GM12878 (cell line): Measurements from ENCODE around the gene PKHD1. TPM values are rescaled to one million over a fixed set of nuclear protein-coding genes. Genes with fewer than 3 reads are reported as not detected.

Experiments used
- ATAC-seq: fragments of 200-7000 bp; cut with Tn5 transposase; 3 replicates; pipeline ENCODE4 v1.9.1; 2020; ENCODE audit warnings: mild to moderate bottlenecking, moderate library complexity
- BruUV-seq: library from RNA; stranded (reverse); fragments of 400-500 nt; replicated peaks from 2 replicates; lab custom pipeline; 2021; lab: Mats Ljungman, UMichigan
- CTCF ChIA-PET: fragments of 300-600 bp; sonication (Branson Sonifier 250); formaldehyde crosslinking; extraction: SDS; loops from one replicate; lab custom pipeline; 2021; ENCODE audit warnings: inconsistent platforms; lab: Yijun Ruan, JAX
- POLR2A ChIA-PET: fragments of 350-600 bp; formaldehyde crosslinking; extraction: SDS; loops from one replicate; lab custom pipeline; 2021; ENCODE audit warnings: inconsistent platforms; lab: Charles Lee
- RAD21 ChIA-PET: fragments of 300-600 bp; sonication (Branson Sonifier 250); formaldehyde crosslinking; loops from one replicate; lab custom pipeline; 2023; ENCODE audit warnings: antibody characterized with exemption; ENCODE audit not compliant: unreplicated experiment; lab: Charles Lee
- SMC1A ChIA-PET: fragments of 300-600 bp; sonication (Branson Sonifier 250); formaldehyde crosslinking; loops from one replicate; lab custom pipeline; 2023; ENCODE audit not compliant: unreplicated experiment, uncharacterized antibody; lab: Charles Lee
- DNase-seq: peaks from one replicate; pipeline ENCODE4 v3.0.0-alpha.2; 2011; ENCODE audit warnings: low read depth, low spot score
- FAIRE-seq: peaks from 3 replicates; lab custom pipeline; 2011; peaks lifted over from hg19 to GRCh38; lab: Jason Lieb, UNC
- H2AFZ ChIP-seq: 2 replicates; pipeline ENCODE4 v1.6.0; 2011; ENCODE audit warnings: low read depth, low read length, control low read depth; ENCODE audit not compliant: control insufficient read depth
- H3K27ac ChIP-seq: 2 replicates; pipeline ENCODE4 v1.5.1; 2011; ENCODE audit warnings: control low read depth; ENCODE audit not compliant: control insufficient read depth, insufficient read depth
- H3K27me3 ChIP-seq, 2 experiments: replicated peaks in 1 of 2; 2 replicates each; pipeline versions ENCODE4 v1.6.0 to v1.6.1; 2011; ENCODE audit warnings: low read length in 1 of 2; ENCODE audit not compliant: control insufficient read depth in 2 of 2, insufficient read depth in 2 of 2
- H3K36me3 ChIP-seq, 2 experiments: 2 replicates each; pipeline ENCODE4 v1.5.1; 2011; ENCODE audit warnings: low read length in 1 of 2; ENCODE audit not compliant: control insufficient read depth in 2 of 2, insufficient read depth in 2 of 2
- H3K4me1 ChIP-seq: 2 replicates; pipeline ENCODE4 v1.6.1; 2011; ENCODE audit warnings: mild to moderate bottlenecking, low read length, moderate library complexity, mixed read lengths; ENCODE audit not compliant: control insufficient read depth, insufficient read depth
- H3K4me2 ChIP-seq: 2 replicates; pipeline ENCODE4 v1.6.0; 2011; ENCODE audit warnings: control low read depth; ENCODE audit not compliant: control insufficient read depth, insufficient read depth
- H3K4me3 ChIP-seq: fragments of 200-600 bp; sonication (generic); 2 replicates; pipeline ENCODE4 v1.5.1; 2016
- H3K79me2 ChIP-seq: 2 replicates; pipeline ENCODE4 v1.6.0; 2011; ENCODE audit warnings: low read length; ENCODE audit not compliant: control insufficient read depth, insufficient read depth
- H3K9ac ChIP-seq: 2 replicates; pipeline ENCODE4 v1.8.0; 2011; ENCODE audit warnings: low read length, control low read depth, mixed read lengths; ENCODE audit not compliant: control insufficient read depth, insufficient read depth
- H3K9me3 ChIP-seq: replicated peaks from 3 replicates; pipeline ENCODE4 v1.5.1; 2011; ENCODE audit warnings: mild to moderate bottlenecking, low read length; ENCODE audit not compliant: control insufficient read depth, insufficient read depth
- H4K20me1 ChIP-seq: 2 replicates; pipeline ENCODE4 v1.6.0; 2011; ENCODE audit not compliant: control insufficient read depth, insufficient read depth
- CREB1 ChIP-seq: IDR thresholded peaks from 2 replicates; pipeline ENCODE4 v1.6.1; 2012; ENCODE audit warnings: low read depth, mild to moderate bottlenecking, inconsistent platforms
- E4F1 ChIP-seq: fragments of 450-650 bp; IDR thresholded peaks from 2 replicates; pipeline ENCODE4 v1.6.1; 2018; ENCODE audit warnings: borderline replicate concordance, mild to moderate bottlenecking; ENCODE audit not compliant: partially characterized antibody
- EGR1 ChIP-seq, 2 experiments: IDR thresholded peaks; 1 replicate in 1 of 2; 2 replicates in 1 of 2; pipeline ENCODE4 v1.6.1; 2011 to 2012; ENCODE audit warnings: low read depth in 2 of 2, low read length in 2 of 2, borderline replicate concordance in 1 of 2, mild to moderate bottlenecking in 1 of 2, moderate library complexity in 1 of 2
- GABPA ChIP-seq: IDR thresholded peaks from 2 replicates; pipeline ENCODE4 v1.6.1; 2014; ENCODE audit warnings: antibody characterized with exemption, low read depth, mild to moderate bottlenecking, inconsistent platforms
- HCFC1 ChIP-seq: fragments of 150-350 bp; IDR thresholded peaks from 2 replicates; pipeline ENCODE4 v1.6.1; 2014; ENCODE audit warnings: low read length
- HSF1 ChIP-seq: fragments of 150-350 bp; IDR thresholded peaks from 2 replicates; pipeline ENCODE4 v1.6.1; 2014; ENCODE audit warnings: mild to moderate bottlenecking, low read depth, low read length
- LARP7 ChIP-seq: fragments of 450-650 bp; IDR thresholded peaks from 2 replicates; pipeline ENCODE4 v1.6.1; 2017; ENCODE audit warnings: mild to moderate bottlenecking
- RB1 ChIP-seq: fragments of 450-650 bp; formaldehyde crosslinking; IDR thresholded peaks from 2 replicates; pipeline ENCODE4 v1.6.1; 2017; ENCODE audit warnings: mild to moderate bottlenecking, borderline replicate concordance
- SIN3A ChIP-seq: IDR thresholded peaks from 2 replicates; pipeline ENCODE4 v1.6.1; 2012; ENCODE audit warnings: low read depth, low read length, improper control_type of control experiment
- SUPT20H ChIP-seq: IDR thresholded peaks from 2 replicates; pipeline ENCODE4 v1.6.1; 2011; ENCODE audit warnings: low read depth, mild to moderate bottlenecking, low read length, moderate library complexity, borderline replicate concordance; ENCODE audit not compliant: control insufficient read depth
- YY1 ChIP-seq: IDR thresholded peaks from 2 replicates; pipeline ENCODE4 v1.6.1; 2011; ENCODE audit warnings: low read depth, mild to moderate bottlenecking, low read length
- WGBS: methylation state at CpG from one replicate; pipeline ENCODE4 v1.1.6; 2016; ENCODE audit warnings: low lambda C conversion rate; ENCODE audit not compliant: insufficient replicate concordance, insufficient coverage; ENCODE audit errors: missing lambda C conversion rate; 5-methylcytosine and 5-hydroxymethylcytosine counted together
- in situ Hi-C: fragments of 300-500 bp; cut with MboI; formaldehyde crosslinking; loops from 9 replicates; pipeline ENCODE4 v1.14.3; 2018; ENCODE audit warnings: mixed read lengths
- intact Hi-C: fragments of 100-400 bp; cut with micrococcal nuclease; formaldehyde crosslinking; loops from one replicate; pipeline ENCODE4 v1.14.2; 2022; ENCODE audit not compliant: unreplicated experiment
- polyA plus RNA-seq, 11 experiments: library from polyadenylated mRNA; depleted of rRNA in 4 of 11; unstranded in 6 of 11; stranded (reverse) in 5 of 11; fragments of >200 nt; fragmentation: Nextera tagmentation in 4 of 11; fragmentation: Illumina TruSeq in 1 of 11; extraction: Ambion mirVana in 4 of 11; extraction: Trizol in 1 of 11; gene quantifications; 1 replicate in 1 of 11; 2 replicates in 10 of 11; pipeline versions ENCODE4 v1.2.1 to v1.2.3, GENCODE V29; 2011 to 2016; ENCODE audit warnings: inconsistent platforms in 2 of 11, missing spikeins in 2 of 11, low read depth in 1 of 11
- total RNA-seq, 4 experiments: library from RNA; depleted of rRNA in 3 of 4; stranded (reverse); fragments of >200 nt in 3 of 4; fragmentation: Illumina TruSeq in 1 of 4; extraction: Trizol in 1 of 4; gene quantifications; 2 replicates each; pipeline versions ENCODE4 v1.2.1 to v1.2.3, GENCODE V29; 2013 to 2021
- TF ChIP-seq, protein P1 (sequence below): fragments of 450-650 bp; formaldehyde crosslinking; IDR thresholded peaks from 2 replicates; pipeline ENCODE4 v1.5.0; 2022; ENCODE audit warnings: mild to moderate bottlenecking, missing genetic modification characterization

Gene PKHD1
- total and polyA plus RNA-seq, 10 of the 15 experiments (the other 5 are each of a cell fraction or from before 2014, with no cell fraction given), result under 0.01 to 0.90 (median 0.02) TPM; not detected in 1

- TF ChIP-seq, protein P1, sequence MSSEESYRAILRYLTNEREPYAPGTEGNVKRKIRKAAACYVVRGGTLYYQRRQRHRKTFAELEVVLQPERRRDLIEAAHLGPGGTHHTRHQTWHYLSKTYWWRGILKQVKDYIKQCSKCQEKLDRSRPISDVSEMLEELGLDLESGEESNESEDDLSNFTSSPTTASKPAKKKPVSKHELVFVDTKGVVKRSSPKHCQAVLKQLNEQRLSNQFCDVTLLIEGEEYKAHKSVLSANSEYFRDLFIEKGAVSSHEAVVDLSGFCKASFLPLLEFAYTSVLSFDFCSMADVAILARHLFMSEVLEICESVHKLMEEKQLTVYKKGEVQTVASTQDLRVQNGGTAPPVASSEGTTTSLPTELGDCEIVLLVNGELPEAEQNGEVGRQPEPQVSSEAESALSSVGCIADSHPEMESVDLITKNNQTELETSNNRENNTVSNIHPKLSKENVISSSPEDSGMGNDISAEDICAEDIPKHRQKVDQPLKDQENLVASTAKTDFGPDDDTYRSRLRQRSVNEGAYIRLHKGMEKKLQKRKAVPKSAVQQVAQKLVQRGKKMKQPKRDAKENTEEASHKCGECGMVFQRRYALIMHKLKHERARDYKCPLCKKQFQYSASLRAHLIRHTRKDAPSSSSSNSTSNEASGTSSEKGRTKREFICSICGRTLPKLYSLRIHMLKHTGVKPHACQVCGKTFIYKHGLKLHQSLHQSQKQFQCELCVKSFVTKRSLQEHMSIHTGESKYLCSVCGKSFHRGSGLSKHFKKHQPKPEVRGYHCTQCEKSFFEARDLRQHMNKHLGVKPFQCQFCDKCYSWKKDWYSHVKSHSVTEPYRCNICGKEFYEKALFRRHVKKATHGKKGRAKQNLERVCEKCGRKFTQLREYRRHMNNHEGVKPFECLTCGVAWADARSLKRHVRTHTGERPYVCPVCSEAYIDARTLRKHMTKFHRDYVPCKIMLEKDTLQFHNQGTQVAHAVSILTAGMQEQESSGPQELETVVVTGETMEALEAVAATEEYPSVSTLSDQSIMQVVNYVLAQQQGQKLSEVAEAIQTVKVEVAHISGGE (CRISPR knock-in tag), result no peak
- no peak for TF ChIP-seq GABPA
- TF ChIP-seq SUPT20H, result no peak
- TF ChIP-seq, all 136 proteins: peak for 0
Observed at GRCh38 chr6:51648236-51648635, 439.2 kb downstream of the PKHD1 start (continued).

DNA sequence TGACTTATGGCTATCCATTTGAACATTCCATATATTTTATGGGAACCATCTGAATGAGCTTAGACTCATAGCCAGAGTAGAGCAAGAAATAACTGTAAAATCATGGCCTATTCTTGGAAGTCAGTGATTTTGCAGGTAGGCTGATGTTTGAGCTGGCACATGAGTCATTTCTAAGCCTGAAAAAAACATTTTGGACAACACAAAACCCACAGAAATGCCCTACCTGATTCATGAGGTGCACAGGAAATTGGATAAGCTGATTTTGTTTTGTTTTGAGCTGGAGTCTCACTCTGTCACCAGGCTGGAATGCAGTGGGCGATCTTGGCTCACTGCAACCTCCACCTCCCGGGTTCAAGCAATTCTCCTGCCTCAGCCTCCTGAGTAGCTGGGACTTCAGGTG, 443.0 kb downstream of the PKHD1 start:
- FAIRE-seq (no peak), DNase-seq (no peak), ATAC-seq (no peak; the same call in 2 of the 3 replicates)
- Histone ChIP-seq H4K20me1 (no peaks in the 10 kb centered on the region), H3K27me3 (no peaks in the 10 kb centered on the region), H3K27ac (no peak overlapping the region), H3K4me3 (no peak overlapping the region), H3K4me1 (no peaks in the 10 kb centered on the region), H3K9me3 (no peaks in the 10 kb centered on the region), H3K4me2 (no peak overlapping the region), H2AFZ (no peak overlapping the region), H3K9ac (no peak overlapping the region), H3K36me3 (no peaks in the 10 kb centered on the region), H3K79me2 (no peaks in the 10 kb centered on the region)
- 41% methylated on average over 2 of the region's 2 CpGs for WGBS
- RAD21 ChIA-PET, result no interaction called here
- in situ Hi-C loops, result no loop called here
- CTCF ChIA-PET, result interaction anchor here (1.6 kb wide), 1 partner anchor 14 kb away, joined by 3 read pairs; no protein-coding TSS in a partner anchor
- no peak for TF ChIP-seq E4F1
- TF ChIP-seq HSF1, result no peak
- no peak for TF ChIP-seq GABPA
- TF ChIP-seq RB1, result no peak
- no peak for TF ChIP-seq SIN3A
- no peak for TF ChIP-seq EGR1 (IDR thresholded peaks at IDR 0.05; ENCODE audit: borderline replicate concordance in 1 of 2, low read depth in 2 of 2, low read length in 2 of 2)
- TF ChIP-seq LARP7, result no peak
- no peak for TF ChIP-seq CREB1
- no peak for TF ChIP-seq YY1
- TF ChIP-seq HCFC1, result no peak
- SMC1A ChIA-PET, result interaction anchor here (1.2 to 1.5 kb wide), 2 partner anchors 10 to 13 kb away, joined by 4 to 5 read pairs; no protein-coding TSS in a partner anchor
- intact Hi-C loops, result no loop called here
- POLR2A ChIA-PET, result no interaction called here
- no TSS peak for BruUV-seq
